Small intestine (tissue), 7 donors: Measurements from ENCODE around the gene SRSF5. TPM values are rescaled to one million over a fixed set of nuclear protein-coding genes. Genes with fewer than 3 reads are reported as not detected.
"Not testable (repeated sequence)": the region's sequence is repeated elsewhere in the genome, so short reads cannot be mapped to it uniquely, and the experiment has no call there.

Experiments used
- DNase-seq, 2 donors: peaks; one replicate each; pipeline versions ENCODE4 v3.0.0 to v3.0.0-alpha.2; 2013
- FAIRE-seq: peaks from 2 replicates; lab custom pipeline; 2012; peaks lifted over from hg19 to GRCh38; lab: Jason Lieb, UNC
- H3K27ac ChIP-seq, 3 donors: one replicate each; pipeline ENCODE4 v1.5.1; 2013; ENCODE audit warnings: low read length in 2 of 3, mild to moderate bottlenecking in 2 of 3, control low read depth in 1 of 3, inconsistent platforms in 1 of 3, low read depth in 1 of 3, moderate library complexity in 1 of 3
- H3K27me3 ChIP-seq, 3 donors: one replicate each; pipeline ENCODE4 v1.6.1; 2013; ENCODE audit warnings: low read length in 3 of 3, inconsistent platforms in 1 of 3; ENCODE audit not compliant: control insufficient read depth in 3 of 3, insufficient read depth in 3 of 3
- H3K36me3 ChIP-seq, 3 donors: one replicate each; pipeline ENCODE4 v1.6.1; 2013; ENCODE audit warnings: low read length in 3 of 3, inconsistent platforms in 1 of 3, low read depth in 1 of 3, mild to moderate bottlenecking in 1 of 3, moderate library complexity in 1 of 3; ENCODE audit not compliant: control insufficient read depth in 3 of 3, insufficient read depth in 2 of 3
- H3K4me1 ChIP-seq, 3 donors: one replicate each; pipeline ENCODE4 v1.6.1; 2013; ENCODE audit warnings: low read length in 2 of 3, inconsistent platforms in 1 of 3, low read depth in 1 of 3, mild to moderate bottlenecking in 1 of 3, moderate library complexity in 1 of 3; ENCODE audit not compliant: control insufficient read depth in 3 of 3, insufficient read depth in 2 of 3
- H3K4me3 ChIP-seq, 3 donors: one replicate each; pipeline ENCODE4 v1.5.1; 2013; ENCODE audit warnings: low read length in 3 of 3, control low read depth in 1 of 3, inconsistent platforms in 1 of 3, low read depth in 1 of 3, mild to moderate bottlenecking in 1 of 3, moderate library complexity in 1 of 3
- H3K9me3 ChIP-seq, 2 donors: one replicate each; pipeline ENCODE4 v1.6.1; 2013; ENCODE audit warnings: low read depth in 1 of 2, low read length in 1 of 2; ENCODE audit not compliant: control insufficient read depth in 2 of 2, insufficient read depth in 1 of 2
- WGBS, 3 donors: extraction: QIAGEN DNeasy Blood & Tissue Kit; methylation state at CpG; one replicate each; pipeline ENCODE4 v1.1.7; 2013; 5-methylcytosine and 5-hydroxymethylcytosine counted together
- polyA plus RNA-seq, 4 donors: library from polyadenylated mRNA; stranded (reverse) in 3 of 4; unstranded in 1 of 4; fragments of 200-250 nt in 3 of 4; fragments of 120-200 nt in 1 of 4; gene quantifications; one replicate each; pipeline versions ENCODE4 v1.2.1 to v1.2.3, GENCODE V29; 2013
- donor health status: healthy with polysubstance abuse.
- donor health status: control.
- donor health status: control.
- donor health status: Bipolar disorder and iron deficiency.
- donor health status: healthy.

The SRSF5 gene
- polyA plus RNA-seq, 4 donors = 216 to 524 (median 250) TPM

- DNase-seq (no peak), FAIRE-seq (no peak)
- no peak overlapping the region for H3K4me3 ChIP-seq
- no peak overlapping the region for H3K27ac ChIP-seq
- H3K4me1 ChIP-seq = peaks cover 0 to 2% (median 0%) of the 10 kb centered on the region in 3 donors
- peaks cover 0 to 2% (median 0%) of the 10 kb centered on the region in 3 donors for H3K27me3 ChIP-seq
- no peaks in the 10 kb centered on the region for H3K36me3 ChIP-seq
- no peaks in the 10 kb centered on the region for H3K9me3 ChIP-seq
These were observed 36.8 kb downstream of the SRSF5 start for GRCh38 chr14:69803753-69804152.

GRCh38 chr14:69804902-69805301 is 38.0 kb downstream of the SRSF5 start:
- 83 to 90% (median 86%) methylated on average over 2 of the region's 2 CpGs for WGBS, 3 donors
- Histone ChIP-seq H3K36me3 (no peaks in the 10 kb centered on the region), H3K27ac (no peak overlapping the region), H3K9me3 (no peaks in the 10 kb centered on the region), H3K27me3 (peaks cover 0 to 2% (median 0%) of the 10 kb centered on the region in 3 donors), H3K4me1 (peaks cover 0 to 7% (median 0%) of the 10 kb centered on the region in 3 donors), H3K4me3 (no peak overlapping the region)
- FAIRE-seq (no peak), DNase-seq (no peak)

- FAIRE-seq = no peak
- DNase-seq = no peak
- H3K4me3 ChIP-seq = no peak overlapping the region
- peaks cover 0 to 17% (median 0%) of the 10 kb centered on the region in 3 donors for H3K4me1 ChIP-seq
- no peak overlapping the region for H3K27ac ChIP-seq
- 75 to 94% (median 83%) methylated on average over 1 of the region's 1 CpG for WGBS, 3 donors
- H3K36me3 ChIP-seq = no peaks in the 10 kb centered on the region
- H3K27me3 ChIP-seq = peaks cover 0 to 2% (median 0%) of the 10 kb centered on the region in 3 donors
- no peaks in the 10 kb centered on the region for H3K9me3 ChIP-seq
These were observed 40.2 kb downstream of the SRSF5 start for GRCh38 chr14:69807192-69807591.

- DNase-seq (peak; percentile 57 to 78), FAIRE-seq (no peak)
- no peaks in the 10 kb centered on the region for H3K27me3 ChIP-seq
- H3K27ac ChIP-seq = peak overlapping the region in 1 of 3 donors; percentile 73
- WGBS, 3 donors = 64 to 76% (median 72%) methylated on average over 12 of the region's 12 CpGs
- no peaks in the 10 kb centered on the region for H3K9me3 ChIP-seq
- no peaks in the 10 kb centered on the region for H3K36me3 ChIP-seq
- H3K4me1 ChIP-seq = peaks cover 0 to 22% (median 0%) of the 10 kb centered on the region in 3 donors
- H3K4me3 ChIP-seq = no peak overlapping the region
These were observed 42.2 kb downstream of the SRSF5 start for GRCh38 chr14:69808919-69809808.

DNA sequence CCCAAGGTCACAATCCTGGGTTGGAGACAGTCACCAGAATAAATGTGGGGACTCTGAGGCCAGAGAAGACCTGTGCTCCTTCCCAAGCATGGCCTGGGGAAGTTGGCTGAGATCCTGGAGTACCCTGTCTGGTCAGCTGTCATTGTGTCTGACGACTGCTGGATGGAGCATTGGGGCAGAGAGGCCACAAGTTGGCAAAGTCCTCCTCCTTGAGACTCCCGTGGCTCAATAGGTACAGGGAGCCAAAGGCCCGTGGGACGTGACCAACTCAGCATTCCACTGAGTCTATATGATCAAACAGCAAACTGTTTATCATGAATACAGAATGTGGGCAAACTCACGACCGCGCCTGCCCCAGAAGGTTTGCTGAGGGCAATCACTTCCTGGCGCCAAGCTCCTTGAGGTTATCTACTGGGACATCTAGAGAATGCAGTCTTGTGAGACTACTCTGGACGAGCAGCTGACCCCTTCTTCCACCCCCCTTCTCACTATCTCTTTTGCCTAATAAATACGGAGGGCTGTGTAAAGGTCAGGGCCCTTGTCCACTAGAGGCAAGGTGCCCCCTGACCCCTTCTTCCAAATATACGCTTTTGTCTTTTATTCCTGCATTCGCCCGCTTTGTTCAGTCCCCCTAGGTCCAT is 44.4 kb downstream of the SRSF5 start:
- Histone ChIP-seq H3K27ac (peak overlapping the region in 1 of 3 donors; percentile 42), H3K27me3 (no peaks in the 10 kb centered on the region), H3K36me3 (no peaks in the 10 kb centered on the region), H3K4me1 (peaks cover 0 to 28% (median 0%) of the 10 kb centered on the region in 3 donors), H3K4me3 (no peak overlapping the region), H3K9me3 (no peaks in the 10 kb centered on the region)
- 71 to 85% (median 83%) methylated on average over 13 of the region's 13 CpGs for WGBS, 3 donors
- no peak for FAIRE-seq
- DNase-seq = no peak

- no peaks in the 10 kb centered on the region for H3K36me3 ChIP-seq
- H3K4me1 ChIP-seq = peaks cover 0 to 28% (median 0%) of the 10 kb centered on the region in 3 donors
- FAIRE-seq (no peak), DNase-seq (no peak)
- H3K27ac ChIP-seq = no peak overlapping the region
- no peaks in the 10 kb centered on the region for H3K27me3 ChIP-seq
- WGBS, 3 donors = 88 to 95% (median 92%) methylated on average over 10 of the region's 10 CpGs
- H3K4me3 ChIP-seq = no peak overlapping the region
- no peaks in the 10 kb centered on the region for H3K9me3 ChIP-seq
These were observed 44.9 kb downstream of the SRSF5 start for GRCh38 chr14:69811868-69812252.

GRCh38 chr14:69812711-69813110 is 45.8 kb downstream of the SRSF5 start:
- H3K4me1 ChIP-seq = peaks cover 0 to 28% (median 0%) of the 10 kb centered on the region in 3 donors
- WGBS, 3 donors = 35 to 80% (median 47%) methylated on average over 9 of the region's 9 CpGs
- FAIRE-seq = no peak

DNA sequence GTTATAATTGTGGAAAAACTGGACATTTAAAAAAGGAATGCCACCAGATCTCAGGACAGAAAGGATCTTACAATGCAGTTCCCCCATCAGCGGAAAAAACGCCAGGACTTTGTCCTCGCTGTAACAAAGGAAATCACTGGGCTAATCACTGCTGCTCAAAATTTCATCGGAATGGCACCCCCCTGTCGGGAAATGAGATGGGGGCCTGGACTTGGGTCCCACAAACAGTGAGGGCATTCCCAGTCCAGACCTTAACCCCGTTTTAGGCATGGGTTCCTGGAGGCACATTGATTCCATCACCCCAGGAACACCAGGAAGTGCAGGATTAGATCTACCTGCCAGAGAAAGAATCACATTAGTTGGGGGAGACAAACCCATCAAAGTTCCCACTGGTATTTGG is 46.4 kb downstream of the SRSF5 start:
- DNase-seq, H3K27me3 ChIP-seq, H3K36me3 ChIP-seq, FAIRE-seq, H3K9me3 ChIP-seq, H3K27ac ChIP-seq, H3K4me3 ChIP-seq: not testable (repeated sequence)
- H3K4me1 ChIP-seq = peaks cover 0 to 28% (median 0%) of the 10 kb centered on the region in 3 donors
- 57 to 69% (median 64%) methylated on average over 6 of the region's 6 CpGs for WGBS, 3 donors

More at GRCh38 chr14:69812711-69813110, 45.8 kb downstream of the SRSF5 start:
- H3K4me3 ChIP-seq = no peak overlapping the region
- H3K27me3 ChIP-seq = no peaks in the 10 kb centered on the region
- H3K36me3 ChIP-seq = no peaks in the 10 kb centered on the region
- peak in 1 of 2 donors; percentile 71 for DNase-seq
- H3K27ac ChIP-seq = no peak overlapping the region
- no peaks in the 10 kb centered on the region for H3K9me3 ChIP-seq
